VCaP (cell line): ENCODE data around the gene DDC.

Experiments used
- H3K27ac ChIP-seq: fragments of 450-650 bp; 2 replicates; pipeline ENCODE4 v1.5.1; 2017
- CTCF ChIP-seq: fragments of 450-650 bp; conservative IDR thresholded peaks from 2 replicates; pipeline ENCODE4 v1.5.1; 2017; ENCODE audit warnings: mild to moderate bottlenecking, moderate library complexity

Gene DDC

GRCh38 chr7:50486512-50486911 lies 78.7 kb downstream of the DDC start:
- no peak for TF ChIP-seq CTCF
- H3K27ac ChIP-seq: no peak overlapping the region

GRCh38 chr7:50481867-50482266 lies 83.3 kb downstream of the DDC start:
- H3K27ac ChIP-seq: no peak overlapping the region
- TF ChIP-seq CTCF: 0 out of 2 replicates have a peak, but pooled peaks have one; percentile 10

GRCh38 chr7:50480797-50481196 lies 84.4 kb downstream of the DDC start:
- TF ChIP-seq CTCF: no peak
- H3K27ac ChIP-seq: peak overlapping the region; percentile 55; the same call in 1 of the 2 replicates

GRCh38 chr7:50479743-50480517 lies 85.3 kb downstream of the DDC start:
- H3K27ac ChIP-seq: peak overlapping the region; percentile 55
- peak; percentile 31; the same call in 1 of the 2 replicates for TF ChIP-seq CTCF

- no peak overlapping the region; the same call in 1 of the 2 replicates for H3K27ac ChIP-seq
- no peak for TF ChIP-seq CTCF
These were observed 87.6 kb downstream of the DDC start for GRCh38 chr7:50477640-50478039.

- TF ChIP-seq CTCF: no peak
- H3K27ac ChIP-seq: no peak overlapping the region; the same call in 1 of the 2 replicates
These were observed 88.1 kb downstream of the DDC start for GRCh38 chr7:50476953-50477625.

GRCh38 chr7:50475340-50475739 lies 89.9 kb downstream of the DDC start:
- no peak for TF ChIP-seq CTCF
- H3K27ac ChIP-seq: no peak overlapping the region
